HG02938 (cell line): ENCODE data around the gene VRK1.
A peak's percentile ranks its signal among the peaks of the same experiment; 100 is the strongest.
"Not testable (repeated sequence)": the region's sequence is repeated elsewhere in the genome, so short reads cannot be mapped to it uniquely, and the experiment has no call there.

Source experiments
- ATAC-seq: cut with Tn5 transposase; IDR thresholded peaks from one replicate; pipeline ENCODE4 v1.9.1; 2021; ENCODE audit warnings: mild to moderate bottlenecking, moderate library complexity; ENCODE audit not compliant: unreplicated experiment

The VRK1 gene

DNA sequence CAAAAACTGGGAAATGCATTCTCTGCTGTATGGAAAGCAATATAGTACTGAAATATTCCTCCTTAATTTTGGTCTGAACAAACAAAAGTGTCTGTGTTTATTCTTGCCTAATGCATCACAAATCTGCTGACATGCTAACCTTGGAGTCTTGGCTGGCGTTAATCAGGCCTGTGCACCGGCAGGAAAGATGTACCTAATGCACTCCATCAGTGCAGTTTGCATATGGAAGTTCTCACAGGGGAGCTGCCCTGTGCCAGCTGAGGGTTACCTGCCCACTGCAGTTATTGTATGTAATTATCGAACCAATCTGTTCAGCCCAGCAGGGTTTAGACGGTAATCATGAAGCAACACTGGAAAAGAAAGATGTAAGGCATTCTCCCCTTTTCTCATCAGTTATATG, 76.9 kb downstream of the VRK1 start:
- no peak for ATAC-seq

DNA sequence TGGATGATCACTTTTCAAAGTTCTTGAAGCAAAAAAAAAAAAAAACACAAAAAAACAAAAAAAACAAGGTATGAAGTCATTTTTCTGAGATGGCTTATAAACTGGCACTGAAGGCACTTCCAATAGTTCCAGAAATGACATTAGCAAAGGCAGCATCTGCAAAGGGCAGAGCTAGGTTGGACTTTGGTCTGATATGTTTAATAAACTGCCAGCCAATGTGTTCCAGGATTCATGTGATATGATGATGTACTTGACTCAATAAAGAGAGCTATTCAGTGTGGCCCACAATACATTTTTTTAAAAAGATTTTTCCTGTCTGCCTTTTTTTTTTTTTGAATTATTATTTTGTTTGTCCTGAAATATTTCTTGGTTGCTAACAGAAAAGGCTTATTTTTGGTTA, 79.6 kb downstream of the VRK1 start:
- no peak for ATAC-seq

DNA sequence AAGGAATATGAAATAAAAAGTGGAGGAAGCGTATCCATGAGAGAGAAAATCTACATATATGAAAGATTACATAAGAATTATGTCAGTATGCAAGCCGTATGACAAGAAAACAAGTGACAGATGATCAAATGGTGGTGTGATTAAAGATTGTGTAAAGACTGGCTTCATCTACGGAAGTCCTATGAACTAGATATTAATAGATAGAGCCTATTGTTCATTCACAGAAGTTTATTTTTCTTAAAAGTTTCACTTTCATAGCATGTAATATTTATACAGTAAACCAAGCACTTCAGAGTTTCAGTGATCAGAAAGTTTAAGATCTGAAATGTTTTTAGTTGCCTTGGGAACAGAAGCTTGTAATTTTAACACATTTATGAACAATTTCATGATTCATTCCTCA, 84.5 kb downstream of the VRK1 start:
- ATAC-seq = peak; percentile 95

DNA sequence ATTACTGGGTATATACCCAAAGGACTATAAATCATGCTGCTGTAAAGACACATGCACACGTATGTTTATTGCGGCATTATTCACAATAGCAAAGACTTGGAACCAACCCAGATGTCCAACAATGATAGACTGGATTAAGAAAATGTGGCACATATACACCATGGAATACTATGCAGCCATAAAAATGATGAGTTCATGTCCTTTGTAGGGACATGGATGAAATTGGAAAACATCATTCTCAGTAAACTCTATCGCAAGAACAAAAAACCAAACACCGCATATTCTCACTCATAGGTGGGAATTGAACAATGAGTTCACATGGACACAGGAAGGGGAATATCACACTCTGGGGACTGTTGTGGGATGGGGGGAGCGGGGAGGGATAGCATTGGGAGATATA, 86.8 kb downstream of the VRK1 start:
- ATAC-seq = not testable (repeated sequence)

DNA sequence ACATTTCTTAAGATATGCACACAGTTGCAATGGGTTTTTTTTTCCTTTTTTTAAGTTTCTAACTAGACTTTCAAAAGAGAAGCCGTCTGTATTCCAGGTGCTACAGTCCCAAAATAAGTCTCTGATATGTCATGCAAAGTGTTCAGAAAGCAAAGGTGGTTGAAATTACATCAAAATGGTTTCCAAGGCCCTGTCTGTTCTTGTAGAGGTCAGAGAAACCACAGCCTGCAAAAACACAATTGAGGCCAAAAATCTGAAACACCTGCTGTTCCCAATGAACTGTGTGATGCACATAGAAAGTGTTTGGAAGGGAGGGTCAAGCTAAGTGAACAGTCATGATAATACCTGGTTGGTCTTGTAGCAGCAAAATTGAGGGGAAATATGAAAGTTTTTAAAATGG, 91.0 kb downstream of the VRK1 start:
- peak; percentile 92 for ATAC-seq

DNA sequence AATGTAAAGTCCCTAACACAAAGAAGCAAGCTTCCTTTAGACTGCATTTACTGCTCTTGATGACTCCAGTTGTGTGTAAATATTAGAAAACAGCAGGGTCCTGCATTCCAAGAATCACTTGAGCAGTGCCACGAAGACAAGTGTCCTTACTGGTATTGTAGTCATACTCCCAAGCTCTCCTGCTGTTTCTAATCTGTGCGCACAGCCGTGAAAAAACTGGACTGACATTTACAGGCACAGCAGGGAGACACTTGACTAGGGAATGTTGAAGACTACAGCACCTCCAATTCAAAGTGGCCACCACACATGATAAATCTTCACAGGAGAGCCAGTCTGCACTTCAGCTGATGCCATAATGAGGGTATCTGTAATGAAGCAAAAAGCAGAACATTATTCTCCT, 91.4 kb downstream of the VRK1 start:
- ATAC-seq = no peak

DNA sequence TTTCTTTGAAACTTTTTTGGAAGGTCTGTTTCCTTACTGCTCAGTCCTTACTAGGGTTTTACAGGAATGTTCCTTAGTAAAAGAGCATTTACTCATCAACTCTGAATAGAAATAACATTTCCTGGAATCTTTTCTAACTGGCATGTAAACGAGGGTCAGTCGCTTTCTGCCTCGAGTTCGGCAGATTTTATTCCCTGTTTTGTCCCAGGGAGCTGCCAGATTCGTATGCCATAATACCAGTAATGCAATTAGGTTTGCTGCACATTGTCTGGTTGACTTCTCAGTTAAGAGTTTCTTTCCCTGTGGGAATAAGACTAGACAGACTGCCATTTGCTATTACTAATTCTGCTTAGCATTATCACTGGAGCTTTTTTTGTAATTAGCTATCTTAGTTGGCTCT, 91.9 kb downstream of the VRK1 start:
- no peak for ATAC-seq

DNA sequence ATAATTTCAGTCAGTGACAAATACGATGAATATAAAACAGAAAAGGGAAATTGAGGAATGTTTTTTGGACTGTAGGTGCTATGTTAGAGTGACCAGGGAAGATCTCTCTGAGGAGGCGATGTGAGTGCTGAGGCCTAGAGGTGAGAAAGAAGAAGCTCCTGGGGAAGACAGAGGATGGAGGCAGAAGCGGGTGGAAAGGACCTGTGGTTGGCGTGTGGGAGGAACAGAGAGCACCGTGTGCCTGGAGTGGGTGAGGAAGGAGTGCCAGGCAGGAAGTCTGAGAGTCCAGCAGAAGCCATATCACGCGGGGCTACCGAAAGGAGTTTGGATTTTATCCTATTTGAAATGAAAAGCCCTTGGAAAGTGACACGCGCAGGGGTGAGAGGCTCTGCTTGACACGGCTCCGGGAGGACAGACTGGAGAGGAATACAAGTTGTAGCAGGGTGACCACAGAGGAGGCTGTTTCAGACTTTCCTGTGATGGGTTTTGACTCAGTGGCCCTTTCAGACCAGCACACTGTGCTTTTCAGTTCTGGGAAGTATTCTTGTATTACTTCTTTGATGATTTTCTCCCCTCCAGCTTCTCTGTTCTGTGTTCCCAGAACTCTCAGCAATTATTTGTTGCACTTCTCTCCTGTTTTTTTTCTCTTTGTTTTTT, 96.9 kb downstream of the VRK1 start:
- ATAC-seq = no peak

DNA sequence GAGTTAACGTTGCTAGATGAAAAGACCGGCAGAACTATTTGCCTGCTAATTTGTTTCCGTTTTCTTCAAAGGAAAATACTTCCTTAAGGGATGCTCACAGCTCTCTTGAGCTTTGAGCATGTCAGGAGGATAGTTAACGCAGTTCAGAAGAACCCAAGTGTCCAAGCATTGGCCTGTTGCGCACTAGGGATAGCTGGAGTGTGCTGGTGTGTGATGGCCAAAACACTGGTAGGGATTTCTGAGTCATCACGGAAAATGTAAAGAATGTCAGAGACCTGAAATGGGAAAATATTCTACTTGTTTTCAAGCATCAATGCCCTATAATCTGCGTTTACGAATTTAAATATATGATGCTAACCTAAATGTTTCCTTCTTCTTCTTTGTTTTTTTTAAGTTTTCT, 97.8 kb downstream of the VRK1 start:
- no peak for ATAC-seq

DNA sequence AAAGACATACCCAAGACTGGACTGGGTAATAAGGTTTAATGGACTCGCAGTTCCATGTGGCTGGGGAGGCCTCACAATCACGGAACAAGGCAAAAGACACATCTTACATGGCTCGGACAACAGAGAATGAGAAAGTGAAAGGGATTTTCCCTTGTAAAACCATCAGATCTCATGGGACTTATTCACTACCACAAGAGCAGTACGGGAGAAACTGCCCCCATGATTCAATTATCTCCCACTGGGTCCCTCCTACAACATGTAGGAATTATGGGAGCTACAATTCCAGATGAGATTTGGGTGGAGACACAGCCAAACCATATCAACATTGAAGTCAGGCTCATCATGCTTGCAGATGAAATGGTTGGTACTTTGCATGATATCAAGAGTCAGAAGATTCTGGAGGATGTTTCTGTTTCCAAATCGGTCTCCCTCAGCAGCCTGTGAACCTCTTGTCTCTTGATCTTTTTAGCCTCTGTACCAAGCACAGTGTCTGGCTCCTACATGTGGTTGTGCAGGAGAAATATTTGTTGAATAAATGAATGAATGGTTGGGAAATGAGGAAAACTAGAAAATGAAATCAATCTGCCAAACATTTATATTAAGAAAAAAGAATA, 98.6 kb downstream of the VRK1 start:
- peak; percentile 77 for ATAC-seq

DNA sequence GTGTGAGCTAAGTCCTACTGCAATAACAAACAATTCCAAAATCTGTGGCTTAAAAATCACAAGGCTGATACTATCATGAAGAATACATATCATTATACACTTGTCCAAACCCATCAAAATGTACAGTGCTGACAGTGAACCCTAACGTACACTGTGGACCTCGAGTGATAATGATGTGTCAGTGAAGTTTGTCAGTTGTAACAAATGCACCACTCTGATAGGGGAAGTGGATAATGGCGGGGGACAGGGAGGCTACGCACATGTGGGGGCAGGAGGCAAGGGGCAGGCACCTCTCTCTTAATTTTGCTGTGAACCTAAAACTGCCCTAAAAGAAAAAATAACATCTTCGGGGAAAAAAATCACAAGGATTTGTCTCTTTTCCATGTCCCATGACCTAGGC, 100.0 kb downstream of the VRK1 start:
- no peak for ATAC-seq

DNA sequence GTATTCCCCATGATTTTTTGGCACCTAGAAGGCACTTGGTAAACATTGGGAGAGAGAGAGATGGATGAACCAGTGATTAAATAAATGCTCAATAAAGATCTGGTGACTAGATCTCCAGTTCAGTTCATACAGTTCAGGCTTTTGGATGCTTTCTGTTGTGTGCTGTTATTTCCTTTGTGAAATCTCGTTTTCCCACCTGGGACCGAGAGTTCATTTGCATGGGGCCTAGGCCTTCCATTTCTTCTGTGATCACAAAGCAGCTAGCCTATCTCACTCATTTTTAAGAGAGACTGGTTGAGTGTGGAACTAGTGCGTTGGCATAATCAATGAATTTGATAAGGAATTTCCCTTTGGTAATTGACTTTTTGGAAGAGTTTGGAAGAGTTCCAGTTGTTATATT, 104.0 kb downstream of the VRK1 start:
- ATAC-seq = peak; percentile 79

DNA sequence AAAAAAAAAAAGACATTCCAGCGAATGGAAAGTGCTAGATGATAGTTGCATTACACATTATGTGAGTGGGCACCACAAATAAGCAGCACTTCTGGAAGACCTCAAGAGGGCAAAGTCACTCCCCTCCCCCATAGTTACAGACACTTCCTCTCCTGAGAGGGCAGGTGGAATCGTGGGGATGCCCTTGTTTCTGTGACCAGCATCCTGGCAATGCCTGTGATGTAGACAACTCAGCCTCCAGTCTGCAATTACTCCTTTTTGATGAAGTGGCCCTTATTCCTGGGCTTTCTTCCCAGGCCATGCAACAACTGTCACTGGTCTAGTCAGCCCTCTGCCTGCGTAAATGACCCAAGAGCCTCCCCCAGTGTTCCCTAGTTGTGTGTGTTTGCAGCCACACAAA, 104.8 kb downstream of the VRK1 start:
- no peak for ATAC-seq

DNA sequence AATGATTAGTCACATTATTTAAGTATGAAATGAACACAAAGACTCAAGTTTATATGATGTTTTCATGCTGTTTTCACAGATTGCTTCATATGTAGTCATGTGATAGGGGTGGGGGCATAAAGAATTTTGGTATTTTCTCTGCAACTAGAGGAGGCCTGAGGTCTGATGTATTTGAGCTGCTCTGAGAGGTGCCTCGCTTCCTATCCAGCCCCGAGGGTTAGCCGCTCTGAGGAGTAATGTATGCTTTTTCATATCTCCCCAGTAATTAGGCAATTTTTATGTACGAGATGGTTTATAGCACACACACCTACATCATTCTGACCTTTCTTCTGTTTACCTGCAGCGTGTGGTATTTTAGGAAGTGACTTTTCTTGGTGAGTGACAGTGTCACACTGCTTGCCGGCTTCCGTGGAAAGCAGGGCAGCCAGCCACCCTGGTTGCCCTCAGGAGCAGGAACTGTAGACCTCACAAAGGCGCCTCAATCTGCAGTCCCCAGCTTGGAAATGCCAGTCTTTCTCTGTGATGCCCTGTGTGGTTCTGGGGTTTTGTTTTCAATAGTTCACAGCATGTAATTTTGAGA, 106.4 kb downstream of the VRK1 start:
- no peak for ATAC-seq

DNA sequence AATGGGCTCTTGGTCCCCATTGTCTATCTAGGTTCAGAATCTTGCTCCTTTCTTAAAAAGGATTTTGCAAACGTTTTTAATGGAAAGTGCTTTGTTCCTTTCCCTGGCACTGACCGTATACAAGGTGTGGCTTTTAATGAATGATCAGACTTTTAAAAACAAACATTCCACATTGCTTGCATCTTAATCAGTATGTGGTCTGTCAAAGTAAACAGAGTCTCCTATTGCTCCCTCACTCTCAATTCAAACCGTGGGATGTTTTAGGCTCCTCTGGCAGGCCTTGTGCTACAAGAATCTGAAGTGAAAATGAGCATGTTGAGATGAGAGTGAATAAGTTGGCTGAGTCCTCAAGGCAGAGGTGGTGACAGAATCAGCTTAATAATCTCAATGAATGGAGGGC, 107.0 kb downstream of the VRK1 start:
- no peak for ATAC-seq

DNA sequence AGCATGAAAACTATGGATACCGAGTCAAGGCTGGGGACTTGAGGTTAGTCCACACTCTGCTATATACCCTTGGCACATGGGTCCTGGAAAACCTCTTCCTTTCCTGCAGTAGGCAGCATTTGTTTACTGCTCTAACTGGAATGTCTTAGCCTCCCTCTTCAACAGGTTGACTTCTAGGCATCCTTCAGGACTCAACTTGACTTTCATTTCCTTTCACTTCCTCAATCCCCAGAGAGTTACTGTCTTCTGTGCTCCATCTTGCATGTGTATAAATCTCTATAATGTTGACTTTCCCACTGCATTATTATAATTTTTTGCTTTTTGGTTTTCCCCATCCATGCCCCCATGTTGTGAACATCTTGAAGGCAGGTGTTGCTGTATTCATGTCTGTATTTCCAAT, 107.9 kb downstream of the VRK1 start:
- ATAC-seq = no peak

DNA sequence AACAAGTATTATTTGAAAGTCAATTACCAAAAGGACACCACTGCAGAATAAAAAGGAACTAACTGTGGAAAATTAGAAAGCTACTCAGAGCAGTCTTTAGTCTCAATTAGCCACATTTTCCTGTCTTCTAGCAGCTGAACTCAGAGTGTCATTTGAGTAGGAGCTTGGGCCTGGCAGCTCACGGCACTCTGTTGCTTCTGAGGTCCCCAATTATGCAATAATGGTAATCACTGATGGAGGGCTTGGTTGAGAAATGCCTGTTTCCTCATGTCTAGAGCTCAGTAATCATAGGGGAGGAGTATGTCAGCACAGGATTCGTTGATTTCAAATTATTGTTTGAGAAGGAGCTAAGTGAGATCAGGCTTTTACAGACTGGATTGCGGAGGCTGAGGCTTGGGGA, 108.6 kb downstream of the VRK1 start:
- ATAC-seq = no peak

DNA sequence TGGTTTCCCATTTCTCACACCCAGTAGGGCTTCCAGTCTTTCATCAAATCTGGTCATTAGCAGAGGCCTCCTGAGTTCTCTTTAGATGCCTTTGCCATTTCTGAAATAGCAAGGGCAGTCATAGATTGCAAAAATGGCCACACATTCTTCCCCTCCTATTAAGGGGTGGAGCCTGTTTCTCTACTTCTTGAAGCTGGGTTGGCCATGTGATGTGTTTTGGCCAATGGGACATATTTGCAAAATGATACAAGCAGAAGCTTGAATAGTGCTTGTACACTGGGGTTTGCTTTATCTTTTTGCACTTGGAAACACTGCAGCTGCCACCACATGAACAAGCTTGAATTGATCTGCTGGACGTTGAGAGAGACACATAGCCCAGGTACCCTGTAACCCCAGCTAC, 109.3 kb downstream of the VRK1 start:
- ATAC-seq = no peak

DNA sequence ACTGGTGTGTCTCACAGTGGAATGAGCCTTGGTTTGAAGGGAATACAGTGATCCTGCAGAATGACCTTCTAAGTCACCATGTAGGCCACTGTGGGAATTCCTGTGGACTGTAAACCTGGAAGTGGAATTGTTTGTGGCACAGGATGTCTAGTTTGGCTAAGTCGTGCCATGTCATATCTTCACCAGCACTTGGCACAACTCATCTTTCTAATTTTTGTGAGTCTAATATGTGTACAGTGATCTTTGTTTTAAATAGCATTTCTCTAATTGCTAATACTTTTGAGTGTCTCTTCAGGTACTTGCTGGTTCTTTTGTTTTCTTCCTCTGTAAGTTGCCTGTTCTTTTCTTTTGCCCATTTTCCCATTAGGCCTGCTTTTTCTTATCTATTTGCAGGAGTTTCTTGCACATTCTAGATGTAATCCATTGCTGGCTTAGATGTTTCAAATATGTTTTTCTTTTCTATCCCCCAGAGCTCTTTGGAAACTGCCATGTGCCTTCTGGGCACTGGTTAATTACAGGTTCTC, 112.7 kb downstream of the VRK1 start:
- ATAC-seq = no peak

DNA sequence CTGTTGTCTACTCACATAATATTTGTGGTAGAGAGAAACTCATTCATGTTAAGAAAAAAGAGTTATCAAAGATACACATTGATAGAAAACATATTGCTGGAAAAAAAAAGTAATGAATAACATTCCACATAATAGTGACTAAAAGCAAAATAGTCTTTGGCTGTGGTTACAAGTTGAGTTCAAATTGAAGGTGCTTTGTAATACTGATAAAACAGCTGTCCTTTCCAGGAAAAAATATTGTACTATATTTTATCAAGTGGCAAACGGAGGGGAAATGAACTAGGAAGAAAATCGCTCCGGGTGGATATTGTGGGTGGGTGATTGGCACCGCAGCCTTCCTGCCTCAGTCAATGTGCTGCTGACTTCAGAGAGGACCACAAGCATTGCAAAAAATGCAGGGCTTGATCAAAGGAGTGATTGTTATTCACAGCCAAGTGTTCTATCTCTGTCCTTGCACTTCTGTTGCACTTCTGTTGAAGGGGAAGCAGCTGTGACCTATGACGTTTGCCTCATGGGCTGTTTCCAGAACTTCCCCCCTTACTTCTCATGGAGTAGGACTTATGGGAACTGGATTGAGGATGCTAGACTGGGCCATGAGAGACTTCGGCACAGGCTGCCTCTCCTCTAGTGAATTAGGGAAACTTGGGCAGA, 114.4 kb downstream of the VRK1 start:
- ATAC-seq = no peak

DNA sequence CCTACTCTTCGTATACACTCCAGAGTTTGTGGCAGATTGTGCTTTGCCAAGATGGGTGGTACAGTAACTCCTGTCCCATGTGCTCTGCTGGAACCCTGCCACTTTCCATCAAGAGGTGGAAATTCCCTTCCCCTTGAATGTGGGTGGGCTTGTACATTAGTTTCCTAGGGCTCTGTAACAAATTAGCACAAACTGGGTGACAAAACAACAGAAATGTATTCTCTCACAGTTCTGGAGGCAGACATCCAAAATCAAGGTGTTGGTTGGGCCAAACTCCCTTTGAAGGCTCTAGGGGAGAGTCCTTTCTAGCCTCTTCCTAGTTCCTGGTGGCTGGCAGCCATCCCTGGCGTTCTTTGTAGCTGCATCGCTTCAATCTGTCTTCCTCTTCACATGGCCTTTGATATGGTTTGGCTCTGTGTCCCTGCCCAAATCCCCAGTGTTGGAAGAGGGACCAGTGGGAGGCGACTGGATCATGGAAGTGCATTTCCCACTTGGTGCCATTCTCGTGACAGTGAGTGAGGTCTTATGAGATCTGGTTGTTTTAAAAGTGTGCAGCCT, 117.5 kb downstream of the VRK1 start:
- ATAC-seq = no peak

DNA sequence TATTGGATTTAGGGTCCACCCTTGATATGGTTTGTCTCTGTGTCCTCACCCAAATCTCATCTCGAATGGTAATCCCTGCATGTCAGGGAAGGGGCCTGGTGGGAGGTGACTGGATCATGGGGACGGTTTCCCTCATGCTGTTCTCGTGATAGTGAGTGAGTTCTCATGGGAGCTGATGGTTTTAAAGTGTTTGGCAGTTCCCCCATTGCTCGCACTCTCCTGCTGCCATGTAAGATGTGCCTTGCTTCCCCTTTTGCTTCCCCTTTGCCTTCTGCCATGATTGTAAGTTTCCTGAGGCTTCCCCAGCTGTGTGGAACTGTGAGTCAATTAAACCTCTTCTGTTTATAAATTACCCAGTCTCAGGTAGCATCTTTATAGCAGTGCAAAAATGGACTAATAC, 118.3 kb downstream of the VRK1 start:
- no peak for ATAC-seq
